H9 (cell line): ENCODE data around the gene RFT1. TPM values are rescaled to one million over a fixed set of nuclear protein-coding genes. Genes with fewer than 3 reads are reported as not detected.

Source experiments
- DNase-seq: peaks from one replicate; pipeline ENCODE4 v3.0.0-alpha.2; 2017
- H2AFZ ChIP-seq: one replicate; pipeline ENCODE4 v1.6.1; 2013; ENCODE audit warnings: mild to moderate bottlenecking, low read length, control low read depth, moderate library complexity
- H2AK5ac ChIP-seq: 2 replicates; pipeline ENCODE4 v1.6.1; 2013; ENCODE audit warnings: low read length, control low read depth, mixed read lengths; ENCODE audit not compliant: insufficient read length
- H2BK120ac ChIP-seq: one replicate; pipeline ENCODE4 v1.6.1; 2013; ENCODE audit warnings: low read depth, mild to moderate bottlenecking, low read length, control low read depth, inconsistent platforms; ENCODE audit not compliant: poor library complexity, severe bottlenecking
- H2BK12ac ChIP-seq: 2 replicates; pipeline ENCODE4 v1.6.1; 2013; ENCODE audit warnings: low read length, control low read depth, mixed read lengths, low read depth; ENCODE audit not compliant: insufficient read length
- H2BK15ac ChIP-seq: 2 replicates; pipeline ENCODE4 v1.6.1; 2013; ENCODE audit warnings: low read depth, low read length, control low read depth
- H2BK20ac ChIP-seq: one replicate; pipeline ENCODE4 v1.6.1; 2013; ENCODE audit warnings: low read depth, mild to moderate bottlenecking, low read length, control low read depth, inconsistent platforms; ENCODE audit not compliant: poor library complexity, severe bottlenecking
- H2BK5ac ChIP-seq: 2 replicates; pipeline ENCODE4 v1.6.1; 2013; ENCODE audit warnings: low read length, control low read depth, mixed read lengths; ENCODE audit not compliant: insufficient read length
- H3K14ac ChIP-seq: 2 replicates; pipeline ENCODE4 v1.6.1; 2013; ENCODE audit warnings: low read length, control low read depth; ENCODE audit not compliant: insufficient read depth
- H3K18ac ChIP-seq: 2 replicates; pipeline ENCODE4 v1.6.1; 2013; ENCODE audit warnings: low read depth, mild to moderate bottlenecking, mixed read lengths, low read length, control low read depth; ENCODE audit not compliant: insufficient read length
- H3K23ac ChIP-seq: 2 replicates; pipeline ENCODE4 v1.6.1; 2013; ENCODE audit warnings: low read length, control low read depth, mixed read lengths, low read depth; ENCODE audit not compliant: insufficient read length
- H3K23me2 ChIP-seq: 2 replicates; pipeline ENCODE4 v1.6.1; 2013; ENCODE audit warnings: low read depth, mild to moderate bottlenecking, mixed read lengths, low read length, control low read depth; ENCODE audit not compliant: insufficient read length, poor library complexity, severe bottlenecking
- H3K27ac ChIP-seq: 2 replicates; pipeline ENCODE4 v1.5.1; 2013; ENCODE audit warnings: low read length, control low read depth, mixed read lengths, low read depth; ENCODE audit not compliant: insufficient read length
- H3K27me3 ChIP-seq: 2 replicates; pipeline ENCODE4 v1.6.1; 2013; ENCODE audit warnings: low read length, control low read depth, inconsistent platforms; ENCODE audit not compliant: insufficient read depth
- H3K4ac ChIP-seq: 2 replicates; pipeline ENCODE4 v1.6.1; 2013; ENCODE audit warnings: low read depth, mild to moderate bottlenecking, control low read depth, inconsistent platforms, low read length, moderate library complexity
- H3K4me1 ChIP-seq: 2 replicates; pipeline ENCODE4 v1.6.1; 2013; ENCODE audit warnings: low read length, control low read depth, inconsistent platforms; ENCODE audit not compliant: insufficient read depth
- H3K4me2 ChIP-seq: 2 replicates; pipeline ENCODE4 v1.6.1; 2013; ENCODE audit warnings: low read length, control low read depth, mixed read lengths; ENCODE audit not compliant: insufficient read length, insufficient read depth
- H3K56ac ChIP-seq: 2 replicates; pipeline ENCODE4 v1.6.1; 2013; ENCODE audit warnings: low read depth, mild to moderate bottlenecking, mixed read lengths, low read length, control low read depth; ENCODE audit not compliant: insufficient read length
- H3K79me1 ChIP-seq: 2 replicates; pipeline ENCODE4 v1.6.1; 2013; ENCODE audit warnings: low read depth, mild to moderate bottlenecking, moderate library complexity, low read length, control low read depth, inconsistent platforms; ENCODE audit not compliant: insufficient read depth, poor library complexity, severe bottlenecking
- H3K79me2 ChIP-seq: 2 replicates; pipeline ENCODE4 v1.6.1; 2013; ENCODE audit warnings: low read length, control low read depth, inconsistent platforms; ENCODE audit not compliant: insufficient read depth
- H3K9ac ChIP-seq: 2 replicates; pipeline ENCODE4 v1.6.1; 2013; ENCODE audit warnings: low read length, control low read depth, mixed read lengths; ENCODE audit not compliant: insufficient read length; ENCODE audit errors: extremely low read depth
- H3K9me3 ChIP-seq: one replicate; pipeline ENCODE4 v1.6.1; 2013; ENCODE audit warnings: low read depth, low read length, inconsistent platforms; ENCODE audit not compliant: control insufficient read depth
- H3T11ph ChIP-seq: one replicate; pipeline ENCODE4 v1.6.1; 2013; ENCODE audit warnings: mild to moderate bottlenecking, low read length, control low read depth, inconsistent platforms
- H4K20me1 ChIP-seq: one replicate; pipeline ENCODE4 v1.6.1; 2013; ENCODE audit not compliant: control insufficient read depth, insufficient read length, insufficient read depth
- H4K5ac ChIP-seq: 2 replicates; pipeline ENCODE4 v1.6.1; 2013; ENCODE audit warnings: low read depth, mild to moderate bottlenecking, mixed read lengths, low read length, control low read depth; ENCODE audit not compliant: insufficient read length
- H4K8ac ChIP-seq: replicated peaks from 2 replicates; pipeline ENCODE4 v1.6.1; 2013; ENCODE audit warnings: low read length, control low read depth, mixed read lengths, low read depth; ENCODE audit not compliant: insufficient read length
- H4K91ac ChIP-seq: 2 replicates; pipeline ENCODE4 v1.6.1; 2013; ENCODE audit warnings: low read depth, mild to moderate bottlenecking, moderate library complexity, mixed read lengths, low read length, control low read depth; ENCODE audit not compliant: insufficient read length
- H3K27ac Mint-ChIP-seq, 3 experiments: 2 replicates in 2 of 3; 3 replicates in 1 of 3; pipeline ENCODE4 v1.8.0; 2020 to 2021; ENCODE audit warnings: mixed read lengths in 3 of 3, mild to moderate bottlenecking in 1 of 3, moderate library complexity in 1 of 3
- H3K27me3 Mint-ChIP-seq: 2 replicates; pipeline ENCODE4 v1.8.0; 2021; ENCODE audit warnings: low read depth, mild to moderate bottlenecking, moderate library complexity, mixed read lengths
- H3K36me3 Mint-ChIP-seq, 3 experiments: 2 replicates in 2 of 3; 3 replicates in 1 of 3; pipeline ENCODE4 v1.8.0; 2020 to 2021; ENCODE audit warnings: low read depth in 3 of 3, mixed read lengths in 3 of 3; ENCODE audit not compliant: insufficient read depth in 1 of 3
- H3K4me1 Mint-ChIP-seq, 2 experiments: 2 replicates each; pipeline ENCODE4 v1.8.0; 2020; ENCODE audit warnings: mixed read lengths in 2 of 2
- H3K4me3 Mint-ChIP-seq, 2 experiments: 2 replicates in 1 of 2; 3 replicates in 1 of 2; pipeline ENCODE4 v1.8.0; 2020 to 2021; ENCODE audit warnings: mild to moderate bottlenecking in 2 of 2, mixed read lengths in 2 of 2, moderate library complexity in 1 of 2
- H3K9me3 Mint-ChIP-seq, 2 experiments: 2 replicates in 1 of 2; 3 replicates in 1 of 2; pipeline ENCODE4 v1.8.0; 2020; ENCODE audit warnings: mild to moderate bottlenecking in 2 of 2, mixed read lengths in 2 of 2, moderate library complexity in 1 of 2
- WGBS: extraction: QIAGEN DNeasy Blood & Tissue Kit; methylation state at CpG from one replicate; pipeline ENCODE4 v1.1.7; 2013; ENCODE audit warnings: missing lambda C conversion rate, low lambda C conversion rate, mixed read lengths; ENCODE audit not compliant: insufficient read length; ENCODE audit errors: extremely low coverage; 5-methylcytosine and 5-hydroxymethylcytosine counted together
- total RNA-seq: library from RNA; stranded (reverse); gene quantifications from 2 replicates; pipeline ENCODE4 v1.2.1, GENCODE V29; 2021
- TF ChIP-seq, protein P1 (sequence below): fragments of 200-600 bp; sonication (generic); conservative IDR thresholded peaks from 3 replicates; pipeline ENCODE4 v1.8.0; 2021; ENCODE audit warnings: antibody characterized with exemption, mild to moderate bottlenecking

RFT1 gene
- total RNA-seq, 1 experiment from 2014 or later, result 24.1 TPM

DNA sequence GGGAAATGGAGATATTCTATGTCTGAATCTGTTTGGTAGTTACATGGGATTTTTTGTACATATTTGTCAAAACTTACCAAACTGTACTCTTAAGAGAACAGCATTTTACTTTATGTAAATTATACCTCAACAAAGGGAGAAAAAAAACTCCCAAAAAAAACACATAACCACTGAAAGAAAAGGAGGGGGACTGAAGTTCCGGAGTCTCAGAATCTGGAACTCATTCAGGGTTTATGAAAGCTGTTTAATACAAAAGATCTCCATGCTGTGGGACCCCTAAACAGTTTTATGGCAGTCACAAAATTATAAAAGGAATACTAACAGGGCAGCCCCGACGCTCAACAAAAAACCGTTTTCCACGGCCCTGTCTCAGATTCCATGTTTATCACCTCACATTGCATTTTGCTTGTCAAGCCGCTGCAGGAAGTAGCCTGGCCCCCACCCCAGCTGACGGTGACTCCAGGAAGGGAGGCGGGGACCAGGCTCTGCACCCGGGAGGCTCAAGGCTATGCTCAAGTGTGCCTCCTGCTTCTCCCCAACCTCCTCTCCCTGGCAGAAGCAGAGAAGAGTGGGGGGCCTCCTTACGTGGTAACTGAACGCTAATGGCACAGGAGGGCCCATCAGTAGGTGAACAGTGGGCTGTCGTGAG, 29.3 kb downstream of the RFT1 start:
- Histone ChIP-seq H2AK5ac (no peak overlapping the region), H3K79me1 (no peaks in the 10 kb centered on the region), H3K9ac (no peak overlapping the region), H4K5ac (no peak overlapping the region), H3T11ph (no peak overlapping the region), H3K18ac (no peak overlapping the region), H3K23me2 (no peaks in the 10 kb centered on the region), H3K27me3 (no peaks in the 10 kb centered on the region), H3K56ac (no peak overlapping the region), H2BK120ac (no peak overlapping the region), H3K4me1 (no peaks in the 10 kb centered on the region; the same call in 1 of the 2 replicates), H4K8ac (no peak overlapping the region), H4K20me1 (no peaks in the 10 kb centered on the region), H4K91ac (no peak overlapping the region), H2BK15ac (no peak overlapping the region), H3K4me2 (no peak overlapping the region), H3K23ac (no peak overlapping the region), H3K27ac (no peak overlapping the region), H2BK5ac (no peak overlapping the region), H2BK12ac (no peak overlapping the region), H2BK20ac (no peak overlapping the region), H3K79me2 (no peaks in the 10 kb centered on the region), H3K9me3 (no peaks in the 10 kb centered on the region), H3K14ac (no peak overlapping the region; the same call in 1 of the 2 replicates), H3K4ac (no peak overlapping the region), H2AFZ (no peak overlapping the region)
- TF ChIP-seq, protein P1, sequence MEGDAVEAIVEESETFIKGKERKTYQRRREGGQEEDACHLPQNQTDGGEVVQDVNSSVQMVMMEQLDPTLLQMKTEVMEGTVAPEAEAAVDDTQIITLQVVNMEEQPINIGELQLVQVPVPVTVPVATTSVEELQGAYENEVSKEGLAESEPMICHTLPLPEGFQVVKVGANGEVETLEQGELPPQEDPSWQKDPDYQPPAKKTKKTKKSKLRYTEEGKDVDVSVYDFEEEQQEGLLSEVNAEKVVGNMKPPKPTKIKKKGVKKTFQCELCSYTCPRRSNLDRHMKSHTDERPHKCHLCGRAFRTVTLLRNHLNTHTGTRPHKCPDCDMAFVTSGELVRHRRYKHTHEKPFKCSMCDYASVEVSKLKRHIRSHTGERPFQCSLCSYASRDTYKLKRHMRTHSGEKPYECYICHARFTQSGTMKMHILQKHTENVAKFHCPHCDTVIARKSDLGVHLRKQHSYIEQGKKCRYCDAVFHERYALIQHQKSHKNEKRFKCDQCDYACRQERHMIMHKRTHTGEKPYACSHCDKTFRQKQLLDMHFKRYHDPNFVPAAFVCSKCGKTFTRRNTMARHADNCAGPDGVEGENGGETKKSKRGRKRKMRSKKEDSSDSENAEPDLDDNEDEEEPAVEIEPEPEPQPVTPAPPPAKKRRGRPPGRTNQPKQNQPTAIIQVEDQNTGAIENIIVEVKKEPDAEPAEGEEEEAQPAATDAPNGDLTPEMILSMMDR, result no peak
- DNase-seq, result no peak
- H3K9me3 Mint-ChIP-seq, result no peaks in the 10 kb centered on the region
- H3K4me3 Mint-ChIP-seq, result no peak overlapping the region
- peaks cover 5 to 14% of the 10 kb centered on the region in 2 experiments; a peak in 3 of 4 replicates for H3K4me1 Mint-ChIP-seq
- no CpG with 5 or more reads among the region's 12 CpGs for WGBS
- no peaks in the 10 kb centered on the region for H3K27me3 Mint-ChIP-seq
- peaks cover 9 to 42% (median 32%) of the 10 kb centered on the region in 3 experiments; a peak in 6 of 7 replicates for H3K36me3 Mint-ChIP-seq
- no peak overlapping the region for H3K27ac Mint-ChIP-seq
